ENCODE measurements around the gene RXFP2.

Gene RXFP2

GRCh38 chr13:31774186-31774750 lies 34.9 kb downstream of the RXFP2 start:
- no peak for TF ChIP-seq SIN3A (IDR thresholded peaks at IDR 0.05; ENCODE audit: borderline replicate concordance, insufficient read depth, low read length)

GRCh38 chr13:31775148-31775547 lies 35.8 kb downstream of the RXFP2 start:
- TF ChIP-seq TAF1 (IDR thresholded peaks at IDR 0.05; ENCODE audit: borderline replicate concordance, insufficient read depth, low read length) (no peak), POLR2AphosphoS5 (IDR thresholded peaks at IDR 0.05; ENCODE audit: low read depth, low read length) (no peak), FOXP2 (optimal IDR thresholded peaks at IDR 0.05; ENCODE audit: borderline replicate concordance, extremely low read depth, extremely low read length, insufficient read depth) (no peak), SIN3A (IDR thresholded peaks at IDR 0.05; ENCODE audit: borderline replicate concordance, insufficient read depth, low read length) (no peak), REST (IDR thresholded peaks at IDR 0.05; ENCODE audit: insufficient read depth in 1 of 2, low read depth in 2 of 2, low read length in 2 of 2) (no peak)

GRCh38 chr13:31775686-31776085 lies 36.4 kb downstream of the RXFP2 start:
- TF ChIP-seq SIN3A (IDR thresholded peaks at IDR 0.05; ENCODE audit: borderline replicate concordance, insufficient read depth, low read length) (no peak), POLR2AphosphoS5 (IDR thresholded peaks at IDR 0.05; ENCODE audit: low read depth, low read length) (no peak), TAF1 (IDR thresholded peaks at IDR 0.05; ENCODE audit: borderline replicate concordance, insufficient read depth, low read length) (no peak)

- TF ChIP-seq POLR2AphosphoS5 (IDR thresholded peaks at IDR 0.05; ENCODE audit: low read depth, low read length), result no peak
- TF ChIP-seq SIN3A (IDR thresholded peaks at IDR 0.05; ENCODE audit: borderline replicate concordance, insufficient read depth, low read length), result no peak
- TF ChIP-seq TAF1 (IDR thresholded peaks at IDR 0.05; ENCODE audit: borderline replicate concordance, insufficient read depth, low read length), result no peak
- no peak for TF ChIP-seq FOXP2 (optimal IDR thresholded peaks at IDR 0.05; ENCODE audit: borderline replicate concordance, extremely low read depth, extremely low read length, insufficient read depth)
- TF ChIP-seq REST (IDR thresholded peaks at IDR 0.05; ENCODE audit: insufficient read depth in 1 of 2, low read depth in 2 of 2, low read length in 2 of 2), result no peak
These were observed 41.7 kb downstream of the RXFP2 start for GRCh38 chr13:31781064-31781463.

GRCh38 chr13:31786011-31786410 lies 46.7 kb downstream of the RXFP2 start:
- no peak for TF ChIP-seq REST (IDR thresholded peaks at IDR 0.05; ENCODE audit: insufficient read depth in 1 of 2, low read depth in 2 of 2, low read length in 2 of 2)
- TF ChIP-seq SIN3A (IDR thresholded peaks at IDR 0.05; ENCODE audit: borderline replicate concordance, insufficient read depth, low read length), result no peak
- no peak for TF ChIP-seq TAF1 (IDR thresholded peaks at IDR 0.05; ENCODE audit: borderline replicate concordance, insufficient read depth, low read length)
- TF ChIP-seq FOXP2 (optimal IDR thresholded peaks at IDR 0.05; ENCODE audit: borderline replicate concordance, extremely low read depth, extremely low read length, insufficient read depth), result no peak
- TF ChIP-seq POLR2AphosphoS5 (IDR thresholded peaks at IDR 0.05; ENCODE audit: low read depth, low read length), result no peak

- TF ChIP-seq SIN3A (IDR thresholded peaks at IDR 0.05; ENCODE audit: borderline replicate concordance, insufficient read depth, low read length), result no peak
- no peak for TF ChIP-seq FOXP2 (optimal IDR thresholded peaks at IDR 0.05; ENCODE audit: borderline replicate concordance, extremely low read depth, extremely low read length, insufficient read depth)
- TF ChIP-seq TAF1 (IDR thresholded peaks at IDR 0.05; ENCODE audit: borderline replicate concordance, insufficient read depth, low read length), result no peak
- no peak for TF ChIP-seq REST (IDR thresholded peaks at IDR 0.05; ENCODE audit: insufficient read depth in 1 of 2, low read depth in 2 of 2, low read length in 2 of 2)
- no peak for TF ChIP-seq POLR2AphosphoS5 (IDR thresholded peaks at IDR 0.05; ENCODE audit: low read depth, low read length)
These were observed 51.7 kb downstream of the RXFP2 start for GRCh38 chr13:31790992-31791391.
